ENCODE data around the gene RNF111. TPM values are rescaled to one million over a fixed set of nuclear protein-coding genes. Genes with fewer than 3 reads are reported as not detected.

RNF111 gene
- total RNA-seq, 2 donors from 2014 or later, result 15.4 to 22.5 TPM

- intact Hi-C loops (cut with DNase I), result no loop called here
- Histone ChIP-seq H3K9me3 (no peaks in the 10 kb centered on the region), H3K27me3 (replicated peaks; ENCODE audit: insufficient read depth) (no peaks in the 10 kb centered on the region), H3K27ac (no peak overlapping the region), H3K36me3 (no peaks in the 10 kb centered on the region), H3K4me3 (no peak overlapping the region), H3K4me1 (replicated peaks) (no peaks in the 10 kb centered on the region)
- TF ChIP-seq POLR2A (IDR thresholded peaks at IDR 0.05) (no peak), CTCF (IDR thresholded peaks at IDR 0.05) (no peak), POLR2AphosphoS5 (IDR thresholded peaks at IDR 0.05) (no peak)
- DNase-seq (ENCODE audit: low spot score), result no peak
- 67% methylated on average over 1 of the region's 1 CpG for WGBS
Measured at GRCh38 chr15:59094077-59094476, 106.6 kb downstream of the RNF111 start.

DNA sequence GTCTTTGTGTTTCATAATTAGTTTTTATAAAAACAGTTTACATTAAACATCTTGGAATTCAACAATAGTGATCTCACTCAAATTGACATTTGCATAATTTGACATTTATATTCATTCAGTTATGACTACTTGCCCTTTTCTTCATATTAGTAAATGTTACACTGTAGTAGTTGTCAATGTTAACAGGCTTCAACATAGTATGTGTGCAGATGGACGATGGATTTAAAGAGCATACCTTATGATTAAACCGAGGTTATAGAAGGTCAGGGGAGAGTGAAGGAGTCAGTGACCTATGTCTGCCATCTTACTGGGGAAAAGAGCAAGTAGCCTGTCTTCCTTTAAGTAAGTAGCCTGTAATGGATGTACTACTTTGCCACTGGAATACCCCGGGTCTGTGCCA, 109.0 kb downstream of the RNF111 start:
- H3K36me3 ChIP-seq, result no peaks in the 10 kb centered on the region
- intact Hi-C loops (cut with DNase I), result no loop called here

GRCh38 chr15:59099162-59099685, 111.8 kb downstream of the RNF111 start:
- no peaks in the 10 kb centered on the region for H3K4me1 ChIP-seq (replicated peaks)
- TF ChIP-seq POLR2AphosphoS5 (IDR thresholded peaks at IDR 0.05) (no peak), CTCF (IDR thresholded peaks at IDR 0.05) (no peak), POLR2A (IDR thresholded peaks at IDR 0.05) (no peak)

More for the DNA sequence above, 109.0 kb downstream of the RNF111 start:
- Histone ChIP-seq H3K4me1 (replicated peaks) (no peaks in the 10 kb centered on the region), H3K4me3 (no peak overlapping the region), H3K27me3 (replicated peaks; ENCODE audit: insufficient read depth) (no peaks in the 10 kb centered on the region), H3K9me3 (no peaks in the 10 kb centered on the region), H3K27ac (no peak overlapping the region)
- DNase-seq (ENCODE audit: low spot score), result no peak
- 90% methylated on average over 3 of the region's 3 CpGs for WGBS
- TF ChIP-seq POLR2A (IDR thresholded peaks at IDR 0.05), result no peak
- TF ChIP-seq CTCF (IDR thresholded peaks at IDR 0.05), result no peak
- TF ChIP-seq POLR2AphosphoS5 (IDR thresholded peaks at IDR 0.05), result no peak

GRCh38 chr15:59104602-59104911, 117.1 kb downstream of the RNF111 start:
- DNase-seq (ENCODE audit: low spot score), result no peak
- under 1% methylated on average over 9 of the region's 9 CpGs for WGBS
- peak overlapping the region; percentile 65 to 69 for H3K27ac ChIP-seq
- H3K4me3 ChIP-seq, result peak overlapping the region; percentile 50 to 72
- TF ChIP-seq POLR2A (IDR thresholded peaks at IDR 0.05) (no peak), CTCF (IDR thresholded peaks at IDR 0.05) (no peak), POLR2AphosphoS5 (IDR thresholded peaks at IDR 0.05) (no peak)
- intact Hi-C loops (cut with DNase I), result no loop called here
- H3K36me3 ChIP-seq, result no peaks in the 10 kb centered on the region
- no peaks in the 10 kb centered on the region for H3K9me3 ChIP-seq
- H3K4me1 ChIP-seq (replicated peaks), result no peaks in the 10 kb centered on the region
- no peaks in the 10 kb centered on the region for H3K27me3 ChIP-seq (replicated peaks; ENCODE audit: insufficient read depth)

More at GRCh38 chr15:59099162-59099685, 111.8 kb downstream of the RNF111 start:
- DNase-seq (ENCODE audit: low spot score), result no peak
- Histone ChIP-seq H3K9me3 (no peaks in the 10 kb centered on the region), H3K27me3 (replicated peaks; ENCODE audit: insufficient read depth) (no peaks in the 10 kb centered on the region), H3K4me3 (no peak overlapping the region), H3K36me3 (no peaks in the 10 kb centered on the region), H3K27ac (no peak overlapping the region)
- WGBS, result 81% methylated on average over 2 of the region's 2 CpGs
- intact Hi-C loops (cut with DNase I), result no loop called here

- peak; percentile 89 for DNase-seq (ENCODE audit: low spot score)
- H3K4me3 ChIP-seq, result peak within 1 kb of the TSS; percentile 50 to 72
- intact Hi-C loops (cut with DNase I), result no loop called here
Measured at GRCh38 chr15:59104912-59105732, 117.7 kb downstream of the RNF111 start, which contains the start of gene CCNB2. CCNB2 (plus strand) TSS chr15:59105146; CDS start chr15:59105269, 123 bp downstream.

More at GRCh38 chr15:59104912-59105732, 117.7 kb downstream of the RNF111 start, which contains the start of gene CCNB2:
- H3K9me3 ChIP-seq, result no peaks in the 10 kb centered on the region
- H3K27ac ChIP-seq, result peak within 1 kb of the TSS; percentile 65 to 69
- 1% methylated on average over 43 of the region's 57 CpGs for WGBS
- TF ChIP-seq POLR2AphosphoS5 (IDR thresholded peaks at IDR 0.05), result peak; percentile 87
- peak; percentile 24 for TF ChIP-seq POLR2A (IDR thresholded peaks at IDR 0.05)
- TF ChIP-seq CTCF (IDR thresholded peaks at IDR 0.05), result no peak
- no peaks in the 10 kb centered on the region for H3K27me3 ChIP-seq (replicated peaks; ENCODE audit: insufficient read depth)
- H3K36me3 ChIP-seq, result no peaks in the 10 kb centered on the region
- H3K4me1 ChIP-seq (replicated peaks), result no peaks in the 10 kb centered on the region

Measured in prostate gland (tissue), 2 donors.